GM12878 (cell line): Measurements from ENCODE around the gene PRUNE1. TPM values are rescaled to one million over a fixed set of nuclear protein-coding genes. Genes with fewer than 3 reads are reported as not detected.

Experiments used
- ATAC-seq: fragments of 200-7000 bp; cut with Tn5 transposase; 3 replicates; pipeline ENCODE4 v1.9.1; 2020; ENCODE audit warnings: mild to moderate bottlenecking, moderate library complexity
- BruUV-seq: library from RNA; stranded (reverse); fragments of 400-500 nt; replicated peaks from 2 replicates; lab custom pipeline; 2021; lab: Mats Ljungman, UMichigan
- CTCF ChIA-PET: fragments of 300-600 bp; sonication (Branson Sonifier 250); formaldehyde crosslinking; extraction: SDS; loops from one replicate; lab custom pipeline; 2021; ENCODE audit warnings: inconsistent platforms; lab: Yijun Ruan, JAX
- POLR2A ChIA-PET: fragments of 350-600 bp; formaldehyde crosslinking; extraction: SDS; loops from one replicate; lab custom pipeline; 2021; ENCODE audit warnings: inconsistent platforms; lab: Charles Lee
- RAD21 ChIA-PET: fragments of 300-600 bp; sonication (Branson Sonifier 250); formaldehyde crosslinking; loops from one replicate; lab custom pipeline; 2023; ENCODE audit warnings: antibody characterized with exemption; ENCODE audit not compliant: unreplicated experiment; lab: Charles Lee
- SMC1A ChIA-PET: fragments of 300-600 bp; sonication (Branson Sonifier 250); formaldehyde crosslinking; loops from one replicate; lab custom pipeline; 2023; ENCODE audit not compliant: unreplicated experiment, uncharacterized antibody; lab: Charles Lee
- DNase-seq: peaks from one replicate; pipeline ENCODE4 v3.0.0-alpha.2; 2011; ENCODE audit warnings: low read depth, low spot score
- FAIRE-seq: peaks from 3 replicates; lab custom pipeline; 2011; peaks lifted over from hg19 to GRCh38; lab: Jason Lieb, UNC
- H2AFZ ChIP-seq: 2 replicates; pipeline ENCODE4 v1.6.0; 2011; ENCODE audit warnings: low read depth, low read length, control low read depth; ENCODE audit not compliant: control insufficient read depth
- H3K27ac ChIP-seq: 2 replicates; pipeline ENCODE4 v1.5.1; 2011; ENCODE audit warnings: control low read depth; ENCODE audit not compliant: control insufficient read depth, insufficient read depth
- H3K27me3 ChIP-seq, 2 experiments: replicated peaks in 1 of 2; 2 replicates each; pipeline versions ENCODE4 v1.6.0 to v1.6.1; 2011; ENCODE audit warnings: low read length in 1 of 2; ENCODE audit not compliant: control insufficient read depth in 2 of 2, insufficient read depth in 2 of 2
- H3K36me3 ChIP-seq, 2 experiments: 2 replicates each; pipeline ENCODE4 v1.5.1; 2011; ENCODE audit warnings: low read length in 1 of 2; ENCODE audit not compliant: control insufficient read depth in 2 of 2, insufficient read depth in 2 of 2
- H3K4me1 ChIP-seq: 2 replicates; pipeline ENCODE4 v1.6.1; 2011; ENCODE audit warnings: mild to moderate bottlenecking, low read length, moderate library complexity, mixed read lengths; ENCODE audit not compliant: control insufficient read depth, insufficient read depth
- H3K4me2 ChIP-seq: 2 replicates; pipeline ENCODE4 v1.6.0; 2011; ENCODE audit warnings: control low read depth; ENCODE audit not compliant: control insufficient read depth, insufficient read depth
- H3K4me3 ChIP-seq: fragments of 200-600 bp; sonication (generic); 2 replicates; pipeline ENCODE4 v1.5.1; 2016
- H3K79me2 ChIP-seq: 2 replicates; pipeline ENCODE4 v1.6.0; 2011; ENCODE audit warnings: low read length; ENCODE audit not compliant: control insufficient read depth, insufficient read depth
- H3K9ac ChIP-seq: 2 replicates; pipeline ENCODE4 v1.8.0; 2011; ENCODE audit warnings: low read length, control low read depth, mixed read lengths; ENCODE audit not compliant: control insufficient read depth, insufficient read depth
- H3K9me3 ChIP-seq: replicated peaks from 3 replicates; pipeline ENCODE4 v1.5.1; 2011; ENCODE audit warnings: mild to moderate bottlenecking, low read length; ENCODE audit not compliant: control insufficient read depth, insufficient read depth
- H4K20me1 ChIP-seq: 2 replicates; pipeline ENCODE4 v1.6.0; 2011; ENCODE audit not compliant: control insufficient read depth, insufficient read depth
- GATAD2B ChIP-seq: fragments of 450-650 bp; conservative IDR thresholded peaks from 2 replicates; pipeline ENCODE4 v1.6.1; 2017; ENCODE audit warnings: low read depth, mild to moderate bottlenecking, moderate library complexity
- IKZF1 ChIP-seq: fragments of 450-650 bp; conservative IDR thresholded peaks from 2 replicates; pipeline ENCODE4 v1.6.1; 2017; ENCODE audit warnings: antibody characterized with exemption, mild to moderate bottlenecking
- MTA2 ChIP-seq: fragments of 450-650 bp; IDR thresholded peaks from 2 replicates; pipeline ENCODE4 v1.6.1; 2016; ENCODE audit warnings: low read depth, mild to moderate bottlenecking, moderate library complexity
- YY1 ChIP-seq: IDR thresholded peaks from 2 replicates; pipeline ENCODE4 v1.6.1; 2011; ENCODE audit warnings: low read depth, mild to moderate bottlenecking, low read length
- ZSCAN29 ChIP-seq: fragments of 450-650 bp; IDR thresholded peaks from 2 replicates; pipeline ENCODE4 v1.6.1; 2017; ENCODE audit warnings: mild to moderate bottlenecking, moderate library complexity
- WGBS: methylation state at CpG from one replicate; pipeline ENCODE4 v1.1.6; 2016; ENCODE audit warnings: low lambda C conversion rate; ENCODE audit not compliant: insufficient replicate concordance, insufficient coverage; ENCODE audit errors: missing lambda C conversion rate; 5-methylcytosine and 5-hydroxymethylcytosine counted together
- in situ Hi-C: fragments of 300-500 bp; cut with MboI; formaldehyde crosslinking; loops from 9 replicates; pipeline ENCODE4 v1.14.3; 2018; ENCODE audit warnings: mixed read lengths
- intact Hi-C: fragments of 100-400 bp; cut with micrococcal nuclease; formaldehyde crosslinking; loops from one replicate; pipeline ENCODE4 v1.14.2; 2022; ENCODE audit not compliant: unreplicated experiment
- polyA plus RNA-seq, 11 experiments: library from polyadenylated mRNA; depleted of rRNA in 4 of 11; unstranded in 6 of 11; stranded (reverse) in 5 of 11; fragments of >200 nt; fragmentation: Nextera tagmentation in 4 of 11; fragmentation: Illumina TruSeq in 1 of 11; extraction: Ambion mirVana in 4 of 11; extraction: Trizol in 1 of 11; gene quantifications; 1 replicate in 1 of 11; 2 replicates in 10 of 11; pipeline versions ENCODE4 v1.2.1 to v1.2.3, GENCODE V29; 2011 to 2016; ENCODE audit warnings: inconsistent platforms in 2 of 11, missing spikeins in 2 of 11, low read depth in 1 of 11
- total RNA-seq, 4 experiments: library from RNA; depleted of rRNA in 3 of 4; stranded (reverse); fragments of >200 nt in 3 of 4; fragmentation: Illumina TruSeq in 1 of 4; extraction: Trizol in 1 of 4; gene quantifications; 2 replicates each; pipeline versions ENCODE4 v1.2.1 to v1.2.3, GENCODE V29; 2013 to 2021
- TF ChIP-seq, protein P1 (sequence below), 3 experiments: IDR thresholded peaks in 2 of 3; conservative IDR thresholded peaks in 1 of 3; 2 replicates each; pipeline ENCODE4 v1.5.1; 2011; ENCODE audit warnings: low read depth in 3 of 3, low read length in 3 of 3, mild to moderate bottlenecking in 3 of 3, control low read depth in 2 of 3, moderate library complexity in 2 of 3, inconsistent platforms in 1 of 3, mixed read lengths in 1 of 3; ENCODE audit not compliant: control insufficient read depth in 2 of 3, insufficient read depth in 1 of 3; ENCODE audit errors: extremely low read depth in 1 of 3

Gene PRUNE1
- total and polyA plus RNA-seq, 10 of the 15 experiments (the other 5 are each of a cell fraction or from before 2014, with no cell fraction given) = 4.7 to 24.5 (median 12.4) TPM

DNA sequence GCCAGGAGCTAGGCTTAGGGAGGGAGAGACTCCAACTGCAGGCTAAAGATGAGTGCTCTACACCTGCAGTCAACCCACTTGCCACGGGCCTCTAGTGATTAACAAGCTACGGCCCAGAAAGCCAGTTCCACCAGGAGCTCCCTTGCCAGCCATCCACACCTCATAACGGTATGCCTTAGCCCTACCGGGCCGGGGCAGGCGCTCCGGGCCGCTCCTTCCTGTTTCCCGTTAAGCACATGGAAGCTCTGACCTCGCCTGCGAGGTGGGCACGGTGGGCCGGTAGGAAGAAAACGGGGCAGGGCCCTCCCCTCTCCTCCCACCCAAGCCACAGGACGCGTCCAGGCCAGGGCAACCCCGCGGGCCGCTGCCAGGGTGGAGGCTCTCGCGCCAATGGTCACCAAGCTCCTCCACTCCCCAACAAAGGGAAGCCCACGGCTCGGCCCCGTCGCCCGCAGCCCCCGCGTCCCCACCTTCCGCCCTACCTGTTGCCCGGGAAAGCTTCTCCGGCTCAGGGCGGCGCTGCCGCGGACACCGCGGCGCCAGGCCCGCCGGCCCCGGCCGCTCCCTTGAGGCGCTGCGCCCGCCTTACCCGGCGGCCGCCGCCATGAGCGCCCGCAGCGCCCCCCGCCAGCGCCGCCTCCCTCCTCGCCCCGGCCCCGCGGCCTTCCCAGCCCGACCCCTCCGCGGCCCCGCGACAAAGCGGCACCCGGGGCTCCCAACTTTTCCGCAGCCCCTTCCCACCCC, 34.2 kb upstream of the PRUNE1 start:
- intact Hi-C loops = loop anchor here (10.0 kb wide), 2 partner anchors 209 to 349 kb away; partner anchors contain the start of genes CTSS and ENSA
- peak; percentile 57 for FAIRE-seq
- peak overlapping the region; percentile 75 for H2AFZ ChIP-seq
- no peaks in the 10 kb centered on the region; a peak in 2 of 4 replicates for H3K27me3 ChIP-seq
- H3K4me3 ChIP-seq = peak overlapping the region; percentile 87
- BruUV-seq = no TSS peak
- H3K27ac ChIP-seq = peak overlapping the region; percentile 75
- H3K9me3 ChIP-seq = no peaks in the 10 kb centered on the region
- 0% methylated on average over 44 of the region's 67 CpGs for WGBS
- H3K4me1 ChIP-seq = peaks cover 7% of the 10 kb centered on the region; the same call in 1 of the 2 replicates
- H3K9ac ChIP-seq = peak overlapping the region; percentile 85
- TF ChIP-seq GATAD2B = 0 out of 2 replicates have a peak, but pooled peaks have one; percentile 40
- no peak for TF ChIP-seq MTA2
- peak; percentile 76; the same call in 1 of the 2 replicates for TF ChIP-seq YY1
- peak; percentile 54 for TF ChIP-seq IKZF1
- TF ChIP-seq ZSCAN29 = 0 out of 2 replicates have a peak, but pooled peaks have one; percentile 17
- TF ChIP-seq, protein P1, sequence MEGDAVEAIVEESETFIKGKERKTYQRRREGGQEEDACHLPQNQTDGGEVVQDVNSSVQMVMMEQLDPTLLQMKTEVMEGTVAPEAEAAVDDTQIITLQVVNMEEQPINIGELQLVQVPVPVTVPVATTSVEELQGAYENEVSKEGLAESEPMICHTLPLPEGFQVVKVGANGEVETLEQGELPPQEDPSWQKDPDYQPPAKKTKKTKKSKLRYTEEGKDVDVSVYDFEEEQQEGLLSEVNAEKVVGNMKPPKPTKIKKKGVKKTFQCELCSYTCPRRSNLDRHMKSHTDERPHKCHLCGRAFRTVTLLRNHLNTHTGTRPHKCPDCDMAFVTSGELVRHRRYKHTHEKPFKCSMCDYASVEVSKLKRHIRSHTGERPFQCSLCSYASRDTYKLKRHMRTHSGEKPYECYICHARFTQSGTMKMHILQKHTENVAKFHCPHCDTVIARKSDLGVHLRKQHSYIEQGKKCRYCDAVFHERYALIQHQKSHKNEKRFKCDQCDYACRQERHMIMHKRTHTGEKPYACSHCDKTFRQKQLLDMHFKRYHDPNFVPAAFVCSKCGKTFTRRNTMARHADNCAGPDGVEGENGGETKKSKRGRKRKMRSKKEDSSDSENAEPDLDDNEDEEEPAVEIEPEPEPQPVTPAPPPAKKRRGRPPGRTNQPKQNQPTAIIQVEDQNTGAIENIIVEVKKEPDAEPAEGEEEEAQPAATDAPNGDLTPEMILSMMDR (IDR thresholded peaks at IDR 0.05 in 2 of 3, conservative IDR thresholded peaks at IDR 0.05 in 1 of 3; ENCODE audit: control insufficient read depth in 2 of 3, extremely low read depth in 1 of 3, insufficient read depth in 1 of 3, low read depth in 3 of 3, low read length in 3 of 3) = no peak
- TF ChIP-seq, all 136 proteins: peak for 4
- ChIA-PET POLR2A (interaction anchor here (1.0 kb wide), 1 partner anchor 32 kb away, joined by 3 read pairs; the partner anchor contains the start of gene MINDY1), RAD21 (interaction anchor here (1.7 kb wide), 1 partner anchor 32 kb away, joined by 7 read pairs; the partner anchor contains the start of gene MINDY1), CTCF (interaction anchor here (0.5 to 15.8 kb wide), 4 partner anchors 26 to 484 kb away, joined by 3 to 252 read pairs (median 3); partner anchors contain the start of gene MINDY1), SMC1A (interaction anchor here (0.8 to 1.4 kb wide), 3 partner anchors 9 to 28 kb away, joined by 3 to 7 read pairs (median 3); no protein-coding TSS in a partner anchor)
- Histone ChIP-seq H3K4me2 (peak overlapping the region; percentile 77), H3K79me2 (peaks cover 39% of the 10 kb centered on the region), H4K20me1 (no peaks in the 10 kb centered on the region), H3K36me3 (no peaks in the 10 kb centered on the region)
- in situ Hi-C loops = no loop called here
- ATAC-seq (peak; percentile 54), DNase-seq (no peak)
